ENCODE results near the gene FIP1L1.

Gene FIP1L1

DNA sequence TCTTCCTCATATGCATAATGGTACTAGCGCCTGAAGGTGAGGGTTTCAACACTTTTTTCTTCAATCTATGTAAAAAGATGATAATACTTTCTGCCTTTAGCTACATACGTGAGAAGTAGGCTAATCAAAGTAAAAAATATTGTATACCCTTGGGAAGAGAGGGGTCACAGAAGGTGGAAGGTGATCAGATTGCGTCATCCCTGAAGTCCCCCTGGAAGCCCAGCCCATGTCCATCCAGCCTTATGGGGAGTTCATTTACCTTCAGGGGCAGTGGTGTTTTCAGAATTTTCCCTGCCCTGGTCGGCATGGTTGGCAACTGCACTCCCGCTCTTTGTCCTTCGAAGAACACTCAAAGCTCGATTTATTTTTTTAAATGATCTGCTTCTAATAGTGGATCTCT lies 129.6 kb downstream of the FIP1L1 start:
- no peak for DNase-seq

GRCh38 chr4:53507671-53508286 lies 130.3 kb downstream of the FIP1L1 start:
- DNase-seq, result no peak

- DNase-seq, result no peak
These were observed 131.0 kb downstream of the FIP1L1 start for GRCh38 chr4:53508446-53508845.

DNA sequence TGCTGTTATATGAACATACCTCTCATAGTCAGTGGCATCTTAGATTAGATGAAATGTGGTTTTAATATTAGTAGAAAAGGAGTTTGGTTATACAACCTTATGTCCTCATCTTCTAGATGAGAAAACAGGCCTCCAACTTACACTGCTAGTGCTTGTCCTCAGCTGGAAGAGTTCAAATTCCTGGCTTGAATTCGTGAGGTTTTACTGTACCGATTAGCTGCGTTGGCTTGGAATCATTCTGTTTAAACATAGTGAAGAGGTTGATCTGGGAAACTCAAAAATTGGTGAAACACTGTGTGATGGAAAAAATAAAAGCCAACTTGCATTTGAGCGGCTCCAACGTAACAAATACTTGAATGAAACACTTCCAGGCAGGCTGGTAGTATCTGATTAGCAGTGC lies 132.9 kb downstream of the FIP1L1 start:
- no peak for DNase-seq
